HUES64 (cell line): Measurements from ENCODE around the gene DNAH3.
"Not testable (repeated sequence)": the region's sequence is repeated elsewhere in the genome, so short reads cannot be mapped to it uniquely, and the experiment has no call there.

ENCODE experiments used
- H3K27ac ChIP-seq: 2 replicates; pipeline ENCODE4 v1.7.0; 2013; ENCODE audit warnings: low read depth, low read length, inconsistent platforms
- H3K27me3 ChIP-seq: 2 replicates; pipeline ENCODE4 v1.6.1; 2013; ENCODE audit warnings: mild to moderate bottlenecking, low read length; ENCODE audit not compliant: insufficient read depth
- H3K36me3 ChIP-seq: 2 replicates; pipeline ENCODE4 v1.6.1; 2013; ENCODE audit warnings: mild to moderate bottlenecking, low read length; ENCODE audit not compliant: insufficient read depth
- H3K4me1 ChIP-seq: 2 replicates; pipeline ENCODE4 v1.6.1; 2013; ENCODE audit warnings: mild to moderate bottlenecking, low read length, moderate library complexity; ENCODE audit not compliant: insufficient read depth
- H3K4me3 ChIP-seq: 2 replicates; pipeline ENCODE4 v1.5.1; 2013; ENCODE audit warnings: mild to moderate bottlenecking, low read length, moderate library complexity
- H3K9ac ChIP-seq: 2 replicates; pipeline ENCODE4 v1.6.1; 2013; ENCODE audit warnings: mild to moderate bottlenecking, low read depth, low read length
- H3K9me3 ChIP-seq: 2 replicates; pipeline ENCODE4 v1.6.1; 2013; ENCODE audit warnings: low read depth, low read length; ENCODE audit not compliant: insufficient read depth
- WGBS: fragments of 150-250, 120-280 bp; methylation state at CpG from one replicate; pipeline ENCODE4 v1.1.7; 2013; ENCODE audit warnings: missing lambda C conversion rate; 5-methylcytosine and 5-hydroxymethylcytosine counted together

Gene DNAH3

GRCh38 chr16:21186326-21186691, 35.7 kb upstream of the DNAH3 start:
- Histone ChIP-seq H3K4me3 (no peak overlapping the region), H3K27ac (no peak overlapping the region), H3K9ac (no peak overlapping the region), H3K27me3 (no peaks in the 10 kb centered on the region; the same call in 1 of the 2 replicates), H3K9me3 (peaks cover 21% of the 10 kb centered on the region), H3K36me3 (peaks cover 14% of the 10 kb centered on the region), H3K4me1 (0 out of 2 replicates have a peak, but pooled peaks cover 2% of the 10 kb centered on the region)
- 85% methylated on average over 4 of the region's 4 CpGs for WGBS

- H3K9ac ChIP-seq, result no peak overlapping the region
- no peak overlapping the region for H3K4me3 ChIP-seq
- H3K27me3 ChIP-seq, result no peaks in the 10 kb centered on the region; the same call in 1 of the 2 replicates
- H3K4me1 ChIP-seq, result 0 out of 2 replicates have a peak, but pooled peaks cover 2% of the 10 kb centered on the region
- no peak overlapping the region for H3K27ac ChIP-seq
- 96% methylated on average over 12 of the region's 12 CpGs for WGBS
- H3K36me3 ChIP-seq, result peaks cover 19% of the 10 kb centered on the region
- H3K9me3 ChIP-seq, result peaks cover 23% of the 10 kb centered on the region
These were observed 35.1 kb upstream of the DNAH3 start for GRCh38 chr16:21185659-21186325.

- 81% methylated on average over 3 of the region's 3 CpGs for WGBS
These were observed 34.2 kb upstream of the DNAH3 start for GRCh38 chr16:21184834-21185233.

GRCh38 chr16:21183995-21184394, 33.3 kb upstream of the DNAH3 start:
- H3K27ac ChIP-seq, result no peak overlapping the region
- no peak overlapping the region for H3K4me3 ChIP-seq
- H3K36me3 ChIP-seq, result peaks cover 36% of the 10 kb centered on the region
- H3K27me3 ChIP-seq, result no peaks in the 10 kb centered on the region
- WGBS, result 84% methylated on average over 3 of the region's 3 CpGs
- no peak overlapping the region for H3K9ac ChIP-seq
- peaks cover 20% of the 10 kb centered on the region for H3K9me3 ChIP-seq
- 0 out of 2 replicates have a peak, but pooled peaks cover 2% of the 10 kb centered on the region for H3K4me1 ChIP-seq

More at GRCh38 chr16:21184834-21185233, 34.2 kb upstream of the DNAH3 start:
- H3K9ac ChIP-seq, result no peak overlapping the region
- peaks cover 21% of the 10 kb centered on the region for H3K9me3 ChIP-seq
- no peak overlapping the region for H3K27ac ChIP-seq
- H3K36me3 ChIP-seq, result peaks cover 27% of the 10 kb centered on the region
- H3K4me3 ChIP-seq, result no peak overlapping the region
- H3K4me1 ChIP-seq, result 0 out of 2 replicates have a peak, but pooled peaks cover 2% of the 10 kb centered on the region
- H3K27me3 ChIP-seq, result no peaks in the 10 kb centered on the region; the same call in 1 of the 2 replicates

GRCh38 chr16:21179983-21180365, 29.3 kb upstream of the DNAH3 start:
- H3K9ac ChIP-seq, result no peak overlapping the region
- H3K27ac ChIP-seq, result no peak overlapping the region
- no peaks in the 10 kb centered on the region for H3K27me3 ChIP-seq
- no peak overlapping the region for H3K4me3 ChIP-seq
- no peaks in the 10 kb centered on the region for H3K4me1 ChIP-seq
- peaks cover 70% of the 10 kb centered on the region for H3K36me3 ChIP-seq
- 96% methylated on average over 3 of the region's 3 CpGs for WGBS
- peaks cover 22% of the 10 kb centered on the region for H3K9me3 ChIP-seq

- Histone ChIP-seq H3K27ac (no peak overlapping the region), H3K4me1 (no peaks in the 10 kb centered on the region), H3K36me3 (peaks cover 77% of the 10 kb centered on the region), H3K27me3 (no peaks in the 10 kb centered on the region), H3K9me3 (peaks cover 22% of the 10 kb centered on the region), H3K4me3 (no peak overlapping the region), H3K9ac (no peak overlapping the region)
- 93% methylated on average over 12 of the region's 13 CpGs for WGBS
These were observed 28.7 kb upstream of the DNAH3 start for GRCh38 chr16:21179126-21179982.

GRCh38 chr16:21175397-21175796, 24.8 kb upstream of the DNAH3 start:
- 96% methylated on average over 1 of the region's 1 CpG for WGBS
- H3K27me3 ChIP-seq, result no peaks in the 10 kb centered on the region
- H3K36me3 ChIP-seq, result peaks cover 93% of the 10 kb centered on the region
- no peak overlapping the region for H3K27ac ChIP-seq
- H3K4me1 ChIP-seq, result no peaks in the 10 kb centered on the region
- H3K9ac ChIP-seq, result no peak overlapping the region
- H3K9me3 ChIP-seq, result 0 out of 2 replicates have a peak, but pooled peaks cover 3% of the 10 kb centered on the region
- no peak overlapping the region for H3K4me3 ChIP-seq

- 96% methylated on average over 3 of the region's 3 CpGs for WGBS
- H3K36me3 ChIP-seq, result peaks cover 81% of the 10 kb centered on the region
- no peak overlapping the region for H3K9ac ChIP-seq
These were observed 22.0 kb upstream of the DNAH3 start for GRCh38 chr16:21172650-21173049.

GRCh38 chr16:21170116-21170515, 19.5 kb upstream of the DNAH3 start:
- not testable (repeated sequence) for H3K4me1 ChIP-seq, H3K27me3 ChIP-seq, H3K9me3 ChIP-seq, H3K9ac ChIP-seq, H3K4me3 ChIP-seq, H3K27ac ChIP-seq
- H3K36me3 ChIP-seq, result peaks cover 82% of the 10 kb centered on the region
- 94% methylated on average over 8 of the region's 8 CpGs for WGBS

More at GRCh38 chr16:21172650-21173049, 22.0 kb upstream of the DNAH3 start:
- no peak overlapping the region for H3K27ac ChIP-seq
- H3K4me1 ChIP-seq, result no peaks in the 10 kb centered on the region
- H3K4me3 ChIP-seq, result no peak overlapping the region
- H3K9me3 ChIP-seq, result no peaks in the 10 kb centered on the region
- H3K27me3 ChIP-seq, result no peaks in the 10 kb centered on the region

GRCh38 chr16:21169249-21169981, 18.8 kb upstream of the DNAH3 start:
- Histone ChIP-seq H3K9me3 (no peaks in the 10 kb centered on the region), H3K9ac (no peak overlapping the region), H3K27me3 (no peaks in the 10 kb centered on the region), H3K4me1 (no peaks in the 10 kb centered on the region), H3K36me3 (peaks cover 82% of the 10 kb centered on the region), H3K27ac (no peak overlapping the region), H3K4me3 (no peak overlapping the region)
- WGBS, result 97% methylated on average over 5 of the region's 5 CpGs
